Cardiac septum (tissue), 1 donor: ENCODE measurements around the gene HID1. TPM values are rescaled to one million over a fixed set of nuclear protein-coding genes. Genes with fewer than 3 reads are reported as not detected.
"Not testable (repeated sequence)": the region's sequence is repeated elsewhere in the genome, so short reads cannot be mapped to it uniquely, and the experiment has no call there.

Experiments used
- DNase-seq: peaks from one replicate; pipeline ENCODE4 v3.0.0-alpha.2; 2020; ENCODE audit warnings: low spot score
- intact Hi-C: fragments of 100-400 bp; cut with DNase I; formaldehyde crosslinking; loops from one replicate; pipeline ENCODE4 v1.14.0; 2022
- total RNA-seq: library from RNA; stranded (reverse); fragmentation: NEBNext Ultra II Directional; extraction: Animal tissue kit (Norgen Biotek cat#: 25700); gene quantifications from one replicate; pipeline ENCODE4 v1.2.1, GENCODE V29; 2021
- donor health status: DM: no; HTN: no; CAD: no.

Gene HID1
- total RNA-seq, 1 donor from 2014 or later, result 9.0 TPM

DNA sequence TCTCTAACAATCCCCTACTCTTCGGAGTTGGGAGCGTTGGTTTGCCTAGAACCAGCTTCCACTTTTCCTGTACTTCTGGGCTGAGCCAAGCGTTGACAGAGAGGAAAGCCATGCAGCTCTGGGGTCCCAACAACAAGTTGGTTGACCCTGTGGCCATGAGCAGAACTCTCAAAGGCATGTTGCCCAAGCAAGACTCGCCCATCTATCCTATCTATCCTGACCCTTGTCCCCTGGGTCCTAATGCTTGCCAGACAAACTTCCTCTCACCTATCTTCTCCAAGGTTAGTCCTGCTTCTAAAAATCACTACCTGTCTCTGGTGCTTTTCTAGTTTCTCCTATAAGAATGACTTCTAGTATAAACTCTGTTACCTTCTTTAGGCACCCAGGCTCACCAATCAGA, 63.5 kb downstream of the HID1 start:
- DNase-seq, intact Hi-C loops: not testable (repeated sequence)

DNA sequence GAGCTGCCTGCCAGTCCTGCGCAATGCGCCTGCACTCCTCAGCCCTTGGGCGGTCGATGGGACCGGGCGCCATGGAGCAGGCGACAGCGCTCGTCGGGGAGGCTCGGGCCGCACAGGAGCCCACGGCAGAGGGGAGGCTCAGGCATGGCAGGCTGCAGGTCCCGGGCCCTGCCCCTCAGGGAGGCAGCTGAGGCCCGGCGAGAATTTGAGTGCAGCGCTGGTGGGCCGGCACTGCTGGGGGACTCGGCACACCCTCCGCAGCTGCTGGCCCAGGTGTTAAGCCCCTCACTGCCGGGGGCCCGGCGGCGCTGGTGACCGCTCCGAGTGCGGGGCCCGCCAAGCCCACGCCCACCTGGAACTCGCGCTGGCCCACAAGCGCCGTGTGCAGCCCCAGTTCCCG, 65.5 kb downstream of the HID1 start:
- DNase-seq, result no peak
- intact Hi-C loops, result no loop called here

DNA sequence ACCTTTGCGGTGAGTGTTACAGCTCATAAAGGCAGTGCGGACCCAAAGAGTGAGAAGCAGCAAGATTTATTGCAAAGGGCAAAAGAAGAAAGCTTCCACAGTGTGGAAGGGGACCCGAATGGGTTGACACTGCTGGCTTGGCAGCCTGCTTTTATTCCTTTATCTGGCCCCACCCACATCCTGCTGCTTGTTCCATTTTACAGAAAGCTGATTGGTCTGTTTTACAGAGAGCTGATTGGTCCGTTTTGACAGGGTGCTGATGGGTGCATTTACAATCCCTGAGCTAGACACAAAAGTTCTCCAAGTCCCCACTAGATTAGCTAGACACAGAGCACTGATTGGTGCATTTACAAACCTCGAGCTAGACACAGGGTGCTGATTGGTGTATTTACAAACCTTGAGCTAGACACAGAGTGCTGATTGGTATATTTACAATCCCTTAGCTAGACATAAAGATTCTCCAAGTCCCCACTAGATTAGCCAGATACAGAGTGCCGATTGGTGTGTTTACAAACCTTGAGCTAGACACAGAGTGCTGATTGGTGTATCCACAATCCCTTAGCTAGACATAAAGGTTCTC, 66.3 kb downstream of the HID1 start:
- intact Hi-C loops, DNase-seq: not testable (repeated sequence)

DNA sequence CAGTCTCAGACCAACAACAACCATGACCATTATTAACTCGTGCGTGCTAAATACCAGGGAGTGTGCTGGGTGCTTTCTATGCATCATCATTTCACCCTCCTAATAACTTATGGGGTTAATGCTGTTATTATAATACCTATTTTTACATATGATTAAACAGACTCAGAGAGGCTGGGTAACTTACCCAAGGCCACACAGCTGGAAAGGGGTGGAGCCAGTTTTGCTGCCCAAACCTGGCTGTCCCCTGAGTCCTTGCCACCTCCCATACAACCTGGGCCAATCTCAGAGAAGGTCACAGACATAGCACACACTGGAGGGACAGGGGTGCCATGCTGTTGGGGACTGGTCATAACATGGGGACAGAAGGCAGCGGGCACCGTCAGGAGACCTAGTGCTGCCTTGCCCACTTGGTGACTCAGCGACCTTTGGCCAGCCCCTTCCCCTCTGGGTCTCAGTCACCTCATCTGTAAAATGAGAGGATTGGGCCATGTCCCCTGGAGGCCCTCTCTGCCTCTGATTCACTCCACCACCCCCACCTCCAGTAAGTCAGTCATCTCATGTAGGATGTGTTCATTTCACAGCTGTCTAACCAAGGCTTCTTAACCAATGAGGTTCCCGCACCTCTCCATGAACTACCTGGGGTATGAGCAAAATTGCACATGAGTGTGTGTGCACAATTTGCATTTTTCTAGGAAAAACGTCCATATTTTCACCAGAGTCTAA, 67.7 kb downstream of the HID1 start:
- DNase-seq, result no peak
- intact Hi-C loops, result no loop called here

DNA sequence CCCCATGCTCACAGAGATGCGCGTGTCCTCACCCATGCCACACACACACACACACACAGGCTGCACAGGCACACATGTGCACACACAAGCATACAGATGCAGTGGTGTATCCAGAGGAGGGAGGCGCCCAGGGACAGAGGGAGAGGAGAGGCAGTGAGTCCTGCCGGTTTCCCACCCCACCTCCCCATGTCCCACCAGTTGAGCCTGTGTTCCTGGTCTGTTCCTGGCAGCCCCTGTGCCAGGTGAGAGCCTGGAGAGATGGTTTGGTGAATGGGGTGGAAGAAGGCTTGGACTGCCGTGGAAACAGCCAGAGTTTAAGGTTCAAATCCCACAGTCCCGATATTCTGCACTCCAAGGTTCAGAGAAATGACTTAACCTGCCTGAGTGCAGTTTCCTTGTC, 68.9 kb downstream of the HID1 start:
- DNase-seq, result no peak
- intact Hi-C loops, result no loop called here

DNA sequence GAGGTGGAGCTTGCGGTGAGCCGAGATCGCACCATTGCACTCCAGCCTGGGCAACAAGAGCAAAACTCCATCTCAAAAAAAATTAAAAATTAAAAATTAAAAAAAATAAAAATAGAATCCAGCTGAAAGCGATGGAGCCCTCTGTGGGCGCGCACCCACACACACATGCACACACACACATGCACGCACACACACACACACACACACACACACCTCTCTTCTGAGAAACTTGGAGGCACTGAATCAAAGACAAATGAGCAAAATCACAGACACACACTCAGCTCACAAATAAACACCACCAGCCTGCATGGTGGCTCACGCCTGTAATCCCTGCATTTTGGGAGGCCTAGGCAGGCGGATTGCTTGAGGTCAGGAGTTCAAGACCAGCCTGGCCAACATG, 69.5 kb downstream of the HID1 start:
- DNase-seq, result no peak
- intact Hi-C loops, result no loop called here

DNA sequence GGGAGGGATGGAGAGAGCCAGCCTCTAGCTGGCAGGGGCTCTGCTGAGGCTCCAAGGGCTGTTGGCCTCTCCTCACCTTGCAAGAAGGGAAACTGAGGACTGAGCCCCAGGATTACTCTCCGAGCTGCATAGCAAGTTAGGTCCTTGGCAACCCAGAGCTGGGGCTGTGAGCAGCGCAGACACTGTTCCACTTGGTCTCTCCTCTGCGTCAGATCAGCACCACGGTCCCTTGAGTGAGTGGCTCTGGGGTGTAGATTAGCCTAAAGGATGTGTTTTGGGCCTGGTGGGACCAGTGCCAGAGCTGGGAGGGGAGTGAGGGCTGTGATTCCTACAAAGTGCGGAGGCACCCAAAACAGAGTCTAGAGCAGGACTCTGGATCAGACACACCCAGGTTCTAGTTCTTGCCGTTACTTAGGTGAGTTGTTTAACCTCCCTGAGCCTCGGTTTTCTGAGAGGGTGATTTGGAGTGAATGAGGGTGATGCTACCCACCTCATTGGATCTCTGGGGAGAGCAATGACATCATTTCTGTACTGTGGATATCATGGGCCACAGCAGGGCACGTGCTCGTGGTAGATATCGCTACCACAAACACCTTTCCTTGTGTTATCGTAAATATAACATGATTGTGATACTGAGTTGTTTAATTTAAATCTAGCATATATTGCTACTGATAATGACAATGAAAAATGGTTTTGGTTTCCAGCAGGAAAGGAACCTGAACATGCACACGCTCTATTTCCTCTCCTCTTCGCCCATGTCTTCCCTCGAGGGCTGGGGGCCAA, 71.0 kb downstream of the HID1 start:
- intact Hi-C loops, result no loop called here
- no peak for DNase-seq

Other genes with a start within 250 kb of the HID1 start
- 0.94 TPM for gene RAB37, start 235.5 kb downstream of the HID1 start, total RNA-seq
- 10.1 TPM for gene NHERF1, start 224.1 kb downstream of the HID1 start, total RNA-seq
- 27.6 TPM for gene NAT9, start 196.4 kb downstream of the HID1 start, total RNA-seq
- gene GRIN2C, start 112.9 kb downstream of the HID1 start, total RNA-seq, result 0.70 TPM
- 3.9 TPM for gene FDXR, start 99.8 kb downstream of the HID1 start, total RNA-seq
- gene FADS6, start 79.1 kb downstream of the HID1 start, total RNA-seq, result not detected
- not detected for gene USH1G, start 49.5 kb downstream of the HID1 start, total RNA-seq
- not detected for gene OTOP2, start 48.5 kb downstream of the HID1 start, total RNA-seq
- not detected for gene OTOP3, start 36.9 kb downstream of the HID1 start, total RNA-seq
- 20.1 TPM for gene CDR2L, start 14.9 kb upstream of the HID1 start, total RNA-seq
- 39.3 TPM for gene MRPL58, start 39.9 kb upstream of the HID1 start, total RNA-seq
- gene ATP5PD, start 74.2 kb upstream of the HID1 start, total RNA-seq, result 616 TPM
- gene KCTD2, start 74.5 kb upstream of the HID1 start, total RNA-seq, result 43.2 TPM
- 22.7 TPM for gene SLC16A5, start 115.2 kb upstream of the HID1 start, total RNA-seq
- gene ARMC7, start 137.2 kb upstream of the HID1 start, total RNA-seq, result 8.0 TPM
- gene NT5C, start 159.0 kb upstream of the HID1 start, total RNA-seq, result 27.7 TPM
- gene JPT1, start 181.8 kb upstream of the HID1 start, total RNA-seq, result 15.2 TPM
- gene SUMO2, start 210.2 kb upstream of the HID1 start, total RNA-seq, result 214 TPM
- gene NUP85, start 232.9 kb upstream of the HID1 start, total RNA-seq, result 26.3 TPM